Lung (tissue), 12 donors: Measurements from ENCODE around the gene SZT2. TPM values are rescaled to one million over a fixed set of nuclear protein-coding genes. Genes with fewer than 3 reads are reported as not detected.

ENCODE experiments used
- ATAC-seq: fragments of 200-7000 bp; cut with Tn5 transposase; one replicate; pipeline ENCODE4 v1.9.1; 2020; ENCODE audit warnings: moderate number of reproducible peaks; ENCODE audit not compliant: insufficient read depth, low FRiP score
- DNase-seq, 3 donors: peaks; one replicate each; pipeline ENCODE4 v3.0.0-alpha.2; 2013 to 2017
- H3K27ac ChIP-seq, 2 donors: one replicate each; pipeline ENCODE4 v1.5.1; 2013; ENCODE audit warnings: mild to moderate bottlenecking in 2 of 2, moderate library complexity in 2 of 2, control low read depth in 1 of 2, inconsistent platforms in 1 of 2, low read depth in 1 of 2, low read length in 1 of 2
- H3K27me3 ChIP-seq, 3 donors: one replicate each; pipeline ENCODE4 v1.5.1; 2013; ENCODE audit warnings: low read length in 2 of 3; ENCODE audit not compliant: control insufficient read depth in 3 of 3, insufficient read depth in 3 of 3
- H3K36me3 ChIP-seq, 4 donors: one replicate each; pipeline ENCODE4 v1.5.1; 2013; ENCODE audit warnings: low read length in 4 of 4, mild to moderate bottlenecking in 1 of 4, moderate library complexity in 1 of 4; ENCODE audit not compliant: control insufficient read depth in 4 of 4, insufficient read depth in 4 of 4
- H3K4me1 ChIP-seq, 5 donors: one replicate each; pipeline ENCODE4 v1.5.1; 2013; ENCODE audit warnings: low read length in 5 of 5, mild to moderate bottlenecking in 2 of 5, moderate library complexity in 1 of 5; ENCODE audit not compliant: control insufficient read depth in 5 of 5, insufficient read depth in 5 of 5
- H3K4me3 ChIP-seq: one replicate; pipeline ENCODE4 v1.5.1; 2013; ENCODE audit warnings: mild to moderate bottlenecking, control low read depth, moderate library complexity
- H3K9ac ChIP-seq, 2 donors: one replicate each; pipeline ENCODE4 v1.5.1; 2013; ENCODE audit warnings: low read length in 2 of 2, control low read depth in 1 of 2; ENCODE audit not compliant: insufficient read depth in 1 of 2
- H3K9me3 ChIP-seq, 4 donors: one replicate each; pipeline ENCODE4 v1.5.1; 2013; ENCODE audit warnings: low read length in 3 of 4, mild to moderate bottlenecking in 1 of 4, moderate library complexity in 1 of 4; ENCODE audit not compliant: control insufficient read depth in 4 of 4, insufficient read depth in 3 of 4
- CTCF ChIP-seq: IDR thresholded peaks from 2 replicates; pipeline ENCODE4 v1.5.1; 2012; ENCODE audit warnings: mild to moderate bottlenecking; ENCODE audit errors: control extremely low read depth, extremely low read depth
- WGBS, 2 donors: extraction: QIAGEN DNeasy Blood & Tissue Kit; methylation state at CpG; one replicate each; pipeline ENCODE4 v1.1.7; 2013; 5-methylcytosine and 5-hydroxymethylcytosine counted together
- polyA plus RNA-seq, 2 donors: library from polyadenylated mRNA; stranded (reverse); fragments of 200-250 nt; gene quantifications; one replicate each; pipeline ENCODE4 v1.2.1, GENCODE V29; 2013
- total RNA-seq, 2 donors: library from RNA; depleted of rRNA in 1 of 2; stranded (reverse); fragments of >200 nt in 1 of 2; gene quantifications; one replicate each; pipeline ENCODE4 v1.2.1, GENCODE V29; 2014 to 2021
- donor health status: control.
- donor health status: control.
- donor health status: Bipolar disorder and iron deficiency.
- donor health status: healthy.
- donor health status: DM: yes; HTN: yes; CAD: no.

SZT2 gene
- total and polyA plus RNA-seq, 4 donors = 15.2 to 71.5 (median 40.2) TPM

DNA sequence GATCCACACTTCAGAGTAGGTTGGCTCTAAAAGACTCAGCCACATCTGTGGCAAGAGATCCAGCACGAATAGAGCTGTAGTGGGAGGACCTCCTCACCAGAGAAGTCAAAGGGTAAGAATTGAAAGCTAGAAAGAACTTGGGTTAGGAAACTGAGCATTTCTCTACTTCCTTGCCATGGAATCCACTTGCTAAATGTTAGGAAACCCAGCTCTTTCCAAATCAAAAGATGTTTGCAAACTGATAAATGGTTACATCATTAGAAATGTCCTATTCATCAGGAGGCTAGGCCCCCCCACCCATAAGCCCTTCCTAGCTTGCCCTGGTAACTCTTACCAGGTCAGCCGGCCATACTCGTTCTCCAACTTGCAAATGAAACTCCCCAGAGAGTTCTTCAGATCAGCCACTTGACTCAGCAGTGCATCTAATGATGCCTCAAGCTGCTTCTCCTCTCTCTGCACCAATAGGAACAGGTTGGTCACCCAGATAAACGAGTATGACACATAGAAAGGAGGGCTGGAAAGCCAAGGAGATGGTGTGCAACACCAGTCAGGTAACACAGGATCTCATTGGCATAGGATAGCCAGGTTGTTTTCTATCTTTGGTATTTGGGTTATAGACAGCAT lies 1.6 kb upstream of the SZT2 start:
- no peaks in the 10 kb centered on the region for H3K27me3 ChIP-seq
- 35 to 47% methylated on average over 4 of the region's 4 CpGs for WGBS, 2 donors
- DNase-seq (no peak), ATAC-seq (no peak)
- H3K9me3 ChIP-seq = peaks cover 0 to 2% (median 0%) of the 10 kb centered on the region in 4 donors
- peak overlapping the region in 1 of 2 donors; percentile 87 for H3K9ac ChIP-seq
- no peak for TF ChIP-seq CTCF
- no peak overlapping the region for H3K4me3 ChIP-seq
- peaks cover 35 to 41% (median 39%) of the 10 kb centered on the region in 4 donors for H3K36me3 ChIP-seq
- peaks cover 4 to 20% (median 18%) of the 10 kb centered on the region in 5 donors for H3K4me1 ChIP-seq
- H3K27ac ChIP-seq = peak overlapping the region in 1 of 2 donors; percentile 9

- no peaks in the 10 kb centered on the region for H3K27me3 ChIP-seq
These were observed 1.1 kb upstream of the SZT2 start for GRCh38 chr1:43388613-43389012.

GRCh38 chr1:43392702-43393101 lies 3.0 kb downstream of the SZT2 start:
- TF ChIP-seq CTCF = no peak
- H3K27ac ChIP-seq = no peak overlapping the region
- H3K9ac ChIP-seq = no peak overlapping the region
- no peak overlapping the region for H3K4me3 ChIP-seq
- 75 to 80% methylated on average over 3 of the region's 3 CpGs for WGBS, 2 donors
- H3K36me3 ChIP-seq = peaks cover under 1 to 4% (median 2%) of the 10 kb centered on the region in 4 donors
- peaks cover 0 to 2% (median 0%) of the 10 kb centered on the region in 4 donors for H3K9me3 ChIP-seq
- H3K27me3 ChIP-seq = no peaks in the 10 kb centered on the region
- ATAC-seq (no peak), DNase-seq (no peak)
- peaks cover 6 to 28% (median 14%) of the 10 kb centered on the region in 5 donors for H3K4me1 ChIP-seq

More at GRCh38 chr1:43388613-43389012, 1.1 kb upstream of the SZT2 start:
- WGBS, 2 donors = 37 to 38% methylated on average over 3 of the region's 3 CpGs
- H3K36me3 ChIP-seq = peaks cover 31 to 38% (median 36%) of the 10 kb centered on the region in 4 donors
- H3K9ac ChIP-seq = peak overlapping the region in 1 of 2 donors; percentile 87
- peak overlapping the region in 1 of 2 donors; percentile 9 for H3K27ac ChIP-seq
- H3K4me3 ChIP-seq = no peak overlapping the region
- ATAC-seq (no peak), DNase-seq (no peak)
- peaks cover 0 to 2% (median 0%) of the 10 kb centered on the region in 4 donors for H3K9me3 ChIP-seq
- peaks cover 4 to 20% (median 14%) of the 10 kb centered on the region in 5 donors for H3K4me1 ChIP-seq
- TF ChIP-seq CTCF = no peak
